Chondrocyte (in vitro differentiated cells): ENCODE results near the gene JUN. TPM values are rescaled to one million over a fixed set of nuclear protein-coding genes. Genes with fewer than 3 reads are reported as not detected.

Source experiments
- DNase-seq: peaks from one replicate; pipeline ENCODE4 v3.0.0; 2021; ENCODE audit warnings: mixed read lengths, low spot score
- H3K27ac Mint-ChIP-seq: one replicate; pipeline ENCODE4 v1.8.0; 2021; ENCODE audit warnings: mild to moderate bottlenecking, moderate library complexity, mixed read lengths; ENCODE audit not compliant: unreplicated experiment
- H3K27me3 Mint-ChIP-seq: 2 replicates; pipeline ENCODE4 v1.8.0; 2021; ENCODE audit warnings: low read depth, mixed read lengths
- H3K36me3 Mint-ChIP-seq: 2 replicates; pipeline ENCODE4 v1.8.0; 2021; ENCODE audit warnings: low read depth, mixed read lengths
- H3K4me1 Mint-ChIP-seq: 2 replicates; pipeline ENCODE4 v1.8.0; 2021; ENCODE audit warnings: low read depth, mild to moderate bottlenecking, mixed read lengths
- H3K4me3 Mint-ChIP-seq: one replicate; pipeline ENCODE4 v1.8.0; 2021; ENCODE audit warnings: mild to moderate bottlenecking, moderate library complexity, mixed read lengths; ENCODE audit not compliant: unreplicated experiment
- H3K9me3 Mint-ChIP-seq: 2 replicates; pipeline ENCODE4 v1.8.0; 2021; ENCODE audit warnings: low read depth, mixed read lengths
- total RNA-seq: library from RNA; stranded (reverse); gene quantifications from 3 replicates; pipeline ENCODE4 v1.2.1, GENCODE V29; 2021
- TF ChIP-seq, protein P1 (sequence below): fragments of 200-600 bp; sonication (generic); IDR thresholded peaks from 2 replicates; pipeline ENCODE4 v1.5.0; 2021; ENCODE audit warnings: antibody characterized with exemption, mild to moderate bottlenecking, moderate library complexity

JUN gene
- total RNA-seq, 1 donor from 2014 or later, result 92.3 TPM

DNA sequence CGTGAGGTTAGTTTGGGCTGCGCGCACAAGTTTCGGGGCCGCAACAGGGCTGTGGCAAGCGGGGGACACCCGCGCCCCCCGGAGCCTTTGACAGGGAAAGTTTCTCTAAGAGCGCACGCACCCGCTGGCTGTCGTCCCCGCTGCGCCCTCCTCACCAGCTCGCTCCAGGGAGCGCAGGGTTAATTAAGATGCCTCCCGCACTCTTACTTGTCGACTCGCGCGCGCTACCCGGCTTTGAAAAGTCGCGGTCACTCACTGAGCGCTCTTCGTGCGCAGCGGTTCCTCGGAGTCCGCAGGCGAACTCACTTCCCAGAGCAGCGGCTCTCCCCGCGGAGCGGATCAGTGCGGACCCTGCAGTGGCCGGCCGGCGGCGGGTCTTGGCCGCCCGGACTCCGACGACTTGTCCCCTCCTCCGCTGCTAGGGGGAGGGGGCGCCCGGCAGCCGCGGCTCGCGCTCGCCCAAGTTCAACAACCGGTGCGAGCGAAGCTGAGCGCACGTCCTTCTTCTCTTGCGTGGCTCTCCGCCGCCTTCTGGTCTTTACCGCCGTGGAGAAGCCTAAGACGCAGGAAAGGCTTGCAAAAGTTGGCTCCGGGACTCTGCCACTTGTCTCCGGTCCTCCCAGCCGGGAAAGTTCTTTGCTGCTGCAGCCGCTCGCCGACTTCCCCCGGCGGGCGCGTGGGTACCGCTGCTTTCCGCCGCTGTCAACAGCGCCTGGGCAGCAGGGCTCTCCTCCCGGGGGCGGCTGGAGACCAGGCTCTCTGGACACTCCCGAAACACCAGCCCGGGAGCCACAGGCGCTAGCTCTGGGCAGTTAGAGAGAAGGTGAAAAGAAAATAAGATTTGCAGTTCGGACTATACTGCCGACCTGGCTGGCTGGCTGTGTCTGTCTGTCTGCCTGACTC lies 506 bp downstream of the JUN start:
- peaks cover 43% of the 10 kb centered on the region for H3K4me1 Mint-ChIP-seq
- H3K9me3 Mint-ChIP-seq, result peaks cover 5% of the 10 kb centered on the region
- no peaks in the 10 kb centered on the region for H3K27me3 Mint-ChIP-seq
- DNase-seq, result peak; percentile 95
- peak overlapping the region; percentile 88 for H3K4me3 Mint-ChIP-seq
- H3K36me3 Mint-ChIP-seq, result peaks cover 18% of the 10 kb centered on the region
- H3K27ac Mint-ChIP-seq, result peak overlapping the region; percentile 99
- TF ChIP-seq, protein P1, sequence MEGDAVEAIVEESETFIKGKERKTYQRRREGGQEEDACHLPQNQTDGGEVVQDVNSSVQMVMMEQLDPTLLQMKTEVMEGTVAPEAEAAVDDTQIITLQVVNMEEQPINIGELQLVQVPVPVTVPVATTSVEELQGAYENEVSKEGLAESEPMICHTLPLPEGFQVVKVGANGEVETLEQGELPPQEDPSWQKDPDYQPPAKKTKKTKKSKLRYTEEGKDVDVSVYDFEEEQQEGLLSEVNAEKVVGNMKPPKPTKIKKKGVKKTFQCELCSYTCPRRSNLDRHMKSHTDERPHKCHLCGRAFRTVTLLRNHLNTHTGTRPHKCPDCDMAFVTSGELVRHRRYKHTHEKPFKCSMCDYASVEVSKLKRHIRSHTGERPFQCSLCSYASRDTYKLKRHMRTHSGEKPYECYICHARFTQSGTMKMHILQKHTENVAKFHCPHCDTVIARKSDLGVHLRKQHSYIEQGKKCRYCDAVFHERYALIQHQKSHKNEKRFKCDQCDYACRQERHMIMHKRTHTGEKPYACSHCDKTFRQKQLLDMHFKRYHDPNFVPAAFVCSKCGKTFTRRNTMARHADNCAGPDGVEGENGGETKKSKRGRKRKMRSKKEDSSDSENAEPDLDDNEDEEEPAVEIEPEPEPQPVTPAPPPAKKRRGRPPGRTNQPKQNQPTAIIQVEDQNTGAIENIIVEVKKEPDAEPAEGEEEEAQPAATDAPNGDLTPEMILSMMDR, result peak; percentile 44

DNA sequence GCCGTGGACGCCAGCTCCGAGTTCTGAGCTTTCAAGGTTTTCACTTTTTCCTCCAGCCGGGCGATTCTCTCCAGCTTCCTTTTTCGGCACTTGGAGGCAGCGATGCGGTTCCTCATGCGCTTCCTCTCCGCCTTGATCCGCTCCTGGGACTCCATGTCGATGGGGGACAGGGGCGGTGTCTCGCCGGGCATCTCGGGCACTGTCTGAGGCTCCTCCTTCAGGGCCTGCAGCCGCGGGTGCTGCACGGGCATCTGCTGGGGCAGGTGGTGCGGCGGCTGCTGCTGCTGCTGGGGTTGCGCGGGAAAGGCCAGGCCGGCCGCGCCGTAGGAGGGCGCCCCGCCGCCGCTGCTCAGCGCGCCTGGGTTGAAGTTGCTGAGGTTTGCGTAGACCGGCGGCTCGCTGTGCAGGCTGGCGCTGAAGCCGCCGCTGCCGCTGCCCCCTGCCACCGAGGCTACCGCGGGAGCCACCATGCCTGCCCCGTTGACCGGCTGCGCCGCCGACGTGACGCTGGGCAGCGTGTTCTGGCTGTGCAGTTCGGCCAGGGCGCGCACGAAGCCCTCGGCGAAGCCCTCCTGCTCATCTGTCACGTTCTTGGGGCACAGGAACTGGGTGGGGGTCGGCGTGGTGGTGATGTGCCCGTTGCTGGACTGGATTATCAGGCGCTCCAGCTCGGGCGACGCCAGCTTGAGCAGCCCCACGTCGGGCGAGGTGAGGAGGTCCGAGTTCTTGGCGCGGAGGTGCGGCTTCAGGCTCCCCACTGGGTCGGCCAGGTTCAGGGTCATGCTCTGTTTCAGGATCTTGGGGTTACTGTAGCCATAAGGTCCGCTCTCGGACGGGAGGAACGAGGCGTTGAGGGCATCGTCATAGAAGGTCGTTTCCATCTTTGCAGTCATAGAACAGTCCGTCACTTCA lies 1.4 kb downstream of the JUN start:
- Mint-ChIP-seq H3K9me3 (no peaks in the 10 kb centered on the region), H3K27me3 (no peaks in the 10 kb centered on the region), H3K4me3 (peak overlapping the region; percentile 88), H3K4me1 (peaks cover 43% of the 10 kb centered on the region), H3K27ac (peak overlapping the region; percentile 99), H3K36me3 (peaks cover 16% of the 10 kb centered on the region)
- DNase-seq, result peak; percentile 92
- TF ChIP-seq, protein P1, result no peak

GRCh38 chr1:58781541-58782177 lies 2.2 kb downstream of the JUN start:
- no peak for DNase-seq
- peak overlapping the region; percentile 90 for H3K27ac Mint-ChIP-seq
- no peaks in the 10 kb centered on the region for H3K9me3 Mint-ChIP-seq
- peaks cover 16% of the 10 kb centered on the region for H3K36me3 Mint-ChIP-seq
- TF ChIP-seq, protein P1, result peak; percentile 69
- H3K4me3 Mint-ChIP-seq, result peak overlapping the region; percentile 88
- peaks cover 41% of the 10 kb centered on the region for H3K4me1 Mint-ChIP-seq
- H3K27me3 Mint-ChIP-seq, result no peaks in the 10 kb centered on the region

- Mint-ChIP-seq H3K9me3 (no peaks in the 10 kb centered on the region), H3K27ac (peak overlapping the region; percentile 78), H3K4me1 (peaks cover 34% of the 10 kb centered on the region), H3K27me3 (no peaks in the 10 kb centered on the region), H3K36me3 (peaks cover 16% of the 10 kb centered on the region), H3K4me3 (peak overlapping the region; percentile 88)
- no peak for DNase-seq
- TF ChIP-seq, protein P1, result no peak
Observed at GRCh38 chr1:58780836-58781452, 2.9 kb downstream of the JUN start.
